B cell (primary cell): ENCODE results near the gene GPR183. TPM values are rescaled to one million over a fixed set of nuclear protein-coding genes. Genes with fewer than 3 reads are reported as not detected.

Experiments
- ATAC-seq: fragments of 200-7000 bp; cut with Tn5 transposase; one replicate; pipeline ENCODE4 v1.10.0; 2021; ENCODE audit warnings: low read depth, mild to moderate bottlenecking, moderate number of reproducible peaks, moderate library complexity
- CTCF ChIA-PET: fragments of 350-600 bp; sonication (Branson Sonifier 250); formaldehyde crosslinking; loops from one replicate; lab custom pipeline; 2021; ENCODE audit warnings: antibody characterized with exemption, inconsistent platforms; lab: Charles Lee
- POLR2A ChIA-PET: fragments of 350-600 bp; sonication (Branson Sonifier 250); formaldehyde crosslinking; loops from one replicate; lab custom pipeline; 2021; ENCODE audit warnings: antibody characterized with exemption; lab: Charles Lee
- DNase-seq: peaks from one replicate; pipeline ENCODE4 v3.0.0; 2013
- H2AFZ ChIP-seq: 2 replicates; pipeline ENCODE4 v1.6.1; 2012; ENCODE audit warnings: mild to moderate bottlenecking, low read depth, low read length; ENCODE audit not compliant: insufficient read depth, poor library complexity, severe bottlenecking
- H3K27ac ChIP-seq, 2 donors: 1 replicate in 1 of 2; 2 replicates in 1 of 2; pipeline ENCODE4 v1.5.1; 2012 to 2013; ENCODE audit warnings: low read length in 2 of 2, mild to moderate bottlenecking in 2 of 2, moderate library complexity in 1 of 2
- H3K27me3 ChIP-seq, 4 experiments: fragments of 200-600 bp in 1 of 4; sonication (generic) in 1 of 4; replicated peaks in 1 of 4; 1 replicate in 2 of 4; 2 replicates in 2 of 4; pipeline versions ENCODE4 v1.6.1 to v1.7.0; 2013 to 2016; ENCODE audit warnings: low read length in 3 of 4, mild to moderate bottlenecking in 2 of 4, mixed read lengths in 1 of 4, moderate library complexity in 1 of 4; ENCODE audit not compliant: insufficient read depth in 4 of 4, control insufficient read depth in 3 of 4; ENCODE audit errors: control extremely low read depth in 1 of 4
- H3K36me3 ChIP-seq, 2 experiments: replicated peaks in 1 of 2; 1 replicate in 1 of 2; 2 replicates in 1 of 2; pipeline versions ENCODE4 v1.6.1 to v1.7.1; 2013; ENCODE audit warnings: low read length in 1 of 2; ENCODE audit not compliant: insufficient read depth in 2 of 2, control insufficient read depth in 1 of 2; ENCODE audit errors: control extremely low read depth in 1 of 2, extremely low read depth in 1 of 2
- H3K4me1 ChIP-seq, 2 donors: fragments of 200-600 bp in 1 of 2; sonication (generic) in 1 of 2; 1 replicate in 1 of 2; 2 replicates in 1 of 2; pipeline versions ENCODE4 v1.5.1 to v1.6.1; 2013 to 2017; ENCODE audit warnings: low read length in 2 of 2; ENCODE audit not compliant: control insufficient read depth in 2 of 2, insufficient read depth in 2 of 2
- H3K4me2 ChIP-seq: replicated peaks from 2 replicates; pipeline ENCODE3; 2012; ENCODE audit warnings: mild to moderate bottlenecking, low read depth, low read length; ENCODE audit not compliant: poor library complexity, severe bottlenecking
- H3K4me3 ChIP-seq, 5 experiments: fragments of 200-600 bp in 1 of 5; sonication (generic) in 1 of 5; 1 replicate in 3 of 5; 2 replicates in 2 of 5; pipeline versions ENCODE4 v1.5.1 to v1.7.0; 2011 to 2016; ENCODE audit warnings: low read length in 4 of 5, mild to moderate bottlenecking in 4 of 5, low read depth in 2 of 5, control low read depth in 1 of 5, moderate library complexity in 1 of 5; ENCODE audit not compliant: insufficient read depth in 1 of 5; ENCODE audit errors: control extremely low read depth in 1 of 5, extremely low read depth in 1 of 5
- H3K79me2 ChIP-seq: fragments of 200-600 bp; sonication (generic); one replicate; pipeline ENCODE4 v1.6.0; 2016; ENCODE audit warnings: low read length; ENCODE audit not compliant: control insufficient read depth, insufficient read depth
- H3K9ac ChIP-seq: fragments of 200-600 bp; sonication (generic); 2 replicates; pipeline ENCODE4 v1.6.1; 2017; ENCODE audit warnings: mild to moderate bottlenecking, low read length, moderate library complexity
- H3K9me3 ChIP-seq, 3 donors: one replicate each; pipeline versions ENCODE4 v1.6.1 to v1.7.1; 2013; ENCODE audit warnings: low read length in 2 of 3; ENCODE audit not compliant: control insufficient read depth in 2 of 3, insufficient read depth in 1 of 3; ENCODE audit errors: control extremely low read depth in 1 of 3
- H4K20me1 ChIP-seq: 2 replicates; pipeline ENCODE4 v1.6.0; 2012; ENCODE audit warnings: mild to moderate bottlenecking, low read length; ENCODE audit not compliant: insufficient read depth, control insufficient read depth, poor library complexity, severe bottlenecking
- H3K27ac Mint-ChIP-seq: one replicate; pipeline ENCODE4 v1.8.0; 2021; ENCODE audit warnings: mixed read lengths
- H3K27me3 Mint-ChIP-seq: one replicate; pipeline ENCODE4 v1.8.0; 2021; ENCODE audit warnings: mixed read lengths
- H3K4me1 Mint-ChIP-seq: one replicate; pipeline ENCODE4 v1.8.0; 2021; ENCODE audit warnings: mixed read lengths
- H3K4me3 Mint-ChIP-seq: one replicate; pipeline ENCODE4 v1.8.0; 2021; ENCODE audit warnings: mixed read lengths
- H3K9me3 Mint-ChIP-seq: one replicate; pipeline ENCODE4 v1.8.0; 2022; ENCODE audit warnings: mixed read lengths; ENCODE audit not compliant: insufficient read depth
- WGBS: methylation state at CpG from one replicate; pipeline ENCODE4 v1.1.5; 2013; ENCODE audit warnings: missing lambda C conversion rate; ENCODE audit not compliant: insufficient coverage; 5-methylcytosine and 5-hydroxymethylcytosine counted together
- intact Hi-C: fragments of 100-400 bp; cut with micrococcal nuclease; formaldehyde crosslinking; loops from one replicate; pipeline ENCODE4 v1.10.0; 2022
- polyA plus RNA-seq: library from polyadenylated mRNA; depleted of rRNA; stranded (reverse); fragments of >200 nt; gene quantifications from 2 replicates; pipeline ENCODE4 v1.2.3, GENCODE V29; 2012
- total RNA-seq, 2 donors: library from RNA; stranded (reverse); fragments of 120-200 nt in 1 of 2; gene quantifications; 1 replicate in 1 of 2; 2 replicates in 1 of 2; pipeline versions ENCODE4 v1.2.3 to v1.2.4, GENCODE V29; 2013 to 2022
- TF ChIP-seq, protein P1 (sequence below): fragments of 200-600 bp; IDR thresholded peaks from one replicate; pipeline ENCODE4 v1.8.0; 2022; ENCODE audit warnings: antibody characterized with exemption, mild to moderate bottlenecking

Gene GPR183
- total and polyA plus RNA-seq, 2 donors (not counting 1 experiment from before 2014, with no cell fraction given): 150 to 256 TPM

GRCh38 chr13:99256283-99256682 lies 50.9 kb downstream of the GPR183 start:
- H3K4me3 ChIP-seq: peak overlapping the region; percentile 60 to 98 (median 79)
- 0% methylated on average over 1 of the region's 2 CpGs for WGBS

GRCh38 chr13:99255271-99255670 lies 51.9 kb downstream of the GPR183 start:
- peak overlapping the region in 2 of 5 experiments; percentile 84 to 98 for H3K4me3 ChIP-seq

More at GRCh38 chr13:99256283-99256682, 50.9 kb downstream of the GPR183 start:
- DNase-seq: peak; percentile 66
- no peaks in the 10 kb centered on the region for H3K9me3 Mint-ChIP-seq
- intact Hi-C loops: loop anchor here (1.0 to 10.0 kb wide), 2 partner anchors 52 to 349 kb away; partner anchors contain the start of gene CLYBL
- H2AFZ ChIP-seq: no peak overlapping the region
- H3K27ac Mint-ChIP-seq: peak overlapping the region; percentile 86
- TF ChIP-seq, protein P1, sequence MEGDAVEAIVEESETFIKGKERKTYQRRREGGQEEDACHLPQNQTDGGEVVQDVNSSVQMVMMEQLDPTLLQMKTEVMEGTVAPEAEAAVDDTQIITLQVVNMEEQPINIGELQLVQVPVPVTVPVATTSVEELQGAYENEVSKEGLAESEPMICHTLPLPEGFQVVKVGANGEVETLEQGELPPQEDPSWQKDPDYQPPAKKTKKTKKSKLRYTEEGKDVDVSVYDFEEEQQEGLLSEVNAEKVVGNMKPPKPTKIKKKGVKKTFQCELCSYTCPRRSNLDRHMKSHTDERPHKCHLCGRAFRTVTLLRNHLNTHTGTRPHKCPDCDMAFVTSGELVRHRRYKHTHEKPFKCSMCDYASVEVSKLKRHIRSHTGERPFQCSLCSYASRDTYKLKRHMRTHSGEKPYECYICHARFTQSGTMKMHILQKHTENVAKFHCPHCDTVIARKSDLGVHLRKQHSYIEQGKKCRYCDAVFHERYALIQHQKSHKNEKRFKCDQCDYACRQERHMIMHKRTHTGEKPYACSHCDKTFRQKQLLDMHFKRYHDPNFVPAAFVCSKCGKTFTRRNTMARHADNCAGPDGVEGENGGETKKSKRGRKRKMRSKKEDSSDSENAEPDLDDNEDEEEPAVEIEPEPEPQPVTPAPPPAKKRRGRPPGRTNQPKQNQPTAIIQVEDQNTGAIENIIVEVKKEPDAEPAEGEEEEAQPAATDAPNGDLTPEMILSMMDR: no peak
- CTCF ChIA-PET: interaction anchor here (0.9 to 9.6 kb wide), 14 partner anchors 11 to 287 kb away, joined by 3 to 109 read pairs (median 4); partner anchors contain the start of gene UBAC2
- H3K27me3 ChIP-seq: no peaks in the 10 kb centered on the region
- peak overlapping the region; percentile 84 for H3K4me2 ChIP-seq
- H4K20me1 ChIP-seq: peaks cover 5% of the 10 kb centered on the region
- peaks cover 74% of the 10 kb centered on the region for H3K4me1 Mint-ChIP-seq
- peaks cover 0 to 42% of the 10 kb centered on the region in 2 experiments for H3K36me3 ChIP-seq
- H3K79me2 ChIP-seq: peaks cover 85% of the 10 kb centered on the region
- POLR2A ChIA-PET: interaction anchor here (0.7 to 3.3 kb wide), 4 partner anchors 19 to 59 kb away, joined by 3 to 17 read pairs (median 4); no protein-coding TSS in a partner anchor
- peak overlapping the region; percentile 90 for H3K4me3 Mint-ChIP-seq
- peak overlapping the region; percentile 86 to 90 for H3K27ac ChIP-seq
- peaks cover 0 to 2% (median 0%) of the 10 kb centered on the region in 3 donors for H3K9me3 ChIP-seq
- H3K9ac ChIP-seq: peak overlapping the region; percentile 84
- ATAC-seq: peak; percentile 43
- H3K4me1 ChIP-seq: peaks cover 44 to 50% of the 10 kb centered on the region in 2 donors
- no peaks in the 10 kb centered on the region for H3K27me3 Mint-ChIP-seq

More at GRCh38 chr13:99255271-99255670, 51.9 kb downstream of the GPR183 start:
- DNase-seq (no peak), ATAC-seq (no peak)
- H3K4me1 Mint-ChIP-seq: peaks cover 70% of the 10 kb centered on the region
- ChIA-PET CTCF (interaction anchor here (1.1 to 9.6 kb wide), 8 partner anchors 13 to 185 kb away, joined by 3 to 109 read pairs (median 23); partner anchors contain the start of gene UBAC2), POLR2A (interaction anchor here (1.2 to 3.3 kb wide), 2 partner anchors 51 to 58 kb away, joined by 3 to 17 read pairs; no protein-coding TSS in a partner anchor)
- H3K4me2 ChIP-seq: peak overlapping the region; percentile 84
- peak overlapping the region; percentile 90 for H3K4me3 Mint-ChIP-seq
- H3K79me2 ChIP-seq: peaks cover 85% of the 10 kb centered on the region
- no peaks in the 10 kb centered on the region for H3K27me3 Mint-ChIP-seq
- H3K27ac Mint-ChIP-seq: peak overlapping the region; percentile 73
- H4K20me1 ChIP-seq: peaks cover 5% of the 10 kb centered on the region
- no peaks in the 10 kb centered on the region for H3K27me3 ChIP-seq
- H3K9ac ChIP-seq: peak overlapping the region; percentile 84
- TF ChIP-seq, protein P1: no peak
- H3K36me3 ChIP-seq: peaks cover 0 to 47% of the 10 kb centered on the region in 2 experiments
- intact Hi-C loops: loop anchor here (10.0 kb wide), 1 partner anchor 350 kb away; the partner anchor contains the start of gene CLYBL
- peaks cover 33 to 40% of the 10 kb centered on the region in 2 donors for H3K4me1 ChIP-seq
- peak overlapping the region; percentile 86 to 90 for H3K27ac ChIP-seq
- no peaks in the 10 kb centered on the region for H3K9me3 Mint-ChIP-seq
- H2AFZ ChIP-seq: no peak overlapping the region
- peaks cover 0 to 2% (median 0%) of the 10 kb centered on the region in 3 donors for H3K9me3 ChIP-seq
- WGBS: 86% methylated on average over 7 of the region's 10 CpGs
